H1 (cell line): ENCODE data around the gene SLC12A8. TPM values are rescaled to one million over a fixed set of nuclear protein-coding genes. Genes with fewer than 3 reads are reported as not detected.

Experiments
- CTCF ChIA-PET: fragments of 300-600 bp; sonication (Branson Sonifier 250); formaldehyde crosslinking; loops from one replicate; lab custom pipeline; 2021; ENCODE audit not compliant: partially characterized antibody; lab: Charles Lee
- POLR2A ChIA-PET: fragments of 300-600 bp; sonication (Branson Sonifier 250); formaldehyde crosslinking; loops from one replicate; lab custom pipeline; 2021; ENCODE audit warnings: inconsistent platforms; ENCODE audit not compliant: partially characterized antibody; lab: Charles Lee
- DNase-seq, 2 experiments: peaks; one replicate each; pipeline versions ENCODE4 v3.0.0 to v3.0.0-alpha.2; 2010 to 2022; ENCODE audit warnings: low spot score in 2 of 2, low read depth in 1 of 2, mixed read lengths in 1 of 2
- FAIRE-seq: peaks from 2 replicates; lab custom pipeline; 2011; peaks lifted over from hg19 to GRCh38; lab: Jason Lieb, UNC
- H2AFZ ChIP-seq: 2 replicates; pipeline ENCODE4 v1.8.1; 2012; ENCODE audit warnings: low read length, inconsistent platforms
- H2AK5ac ChIP-seq: 2 replicates; pipeline ENCODE4 v1.6.1; 2013; ENCODE audit warnings: low read depth, low read length
- H2BK120ac ChIP-seq: replicated peaks from 2 replicates; pipeline ENCODE3; 2013; ENCODE audit warnings: low read depth, low read length, inconsistent platforms
- H2BK12ac ChIP-seq: 2 replicates; pipeline ENCODE4 v1.6.1; 2013; ENCODE audit warnings: low read depth, low read length
- H2BK15ac ChIP-seq: 2 replicates; pipeline ENCODE4 v1.6.1; 2013; ENCODE audit warnings: low read length
- H2BK20ac ChIP-seq: 2 replicates; pipeline ENCODE4 v1.6.1; 2013; ENCODE audit warnings: low read length
- H2BK5ac ChIP-seq: 2 replicates; pipeline ENCODE4 v1.6.1; 2013; ENCODE audit warnings: low read depth, low read length
- H3K14ac ChIP-seq: 2 replicates; pipeline ENCODE4 v1.6.1; 2013; ENCODE audit warnings: inconsistent platforms; ENCODE audit not compliant: insufficient read length
- H3K18ac ChIP-seq: 2 replicates; pipeline ENCODE4 v1.6.1; 2013; ENCODE audit warnings: low read length; ENCODE audit errors: extremely low read depth
- H3K23ac ChIP-seq: 2 replicates; pipeline ENCODE4 v1.6.1; 2013; ENCODE audit warnings: inconsistent platforms; ENCODE audit not compliant: insufficient read length
- H3K23me2 ChIP-seq: 2 replicates; pipeline ENCODE4 v1.6.1; 2013; ENCODE audit warnings: low read depth, low read length
- H3K27ac ChIP-seq: 2 replicates; pipeline ENCODE4 v1.6.1; 2011; ENCODE audit warnings: low read depth, low read length, inconsistent platforms
- H3K27me3 ChIP-seq, 4 experiments: replicated peaks in 1 of 4; 1 replicate in 1 of 4; 2 replicates in 3 of 4; pipeline versions ENCODE4 v1.6.1 to v1.8.1; 2011 to 2013; ENCODE audit warnings: low read length in 3 of 4, mild to moderate bottlenecking in 3 of 4, inconsistent platforms in 2 of 4, mixed read lengths in 2 of 4, moderate library complexity in 1 of 4; ENCODE audit not compliant: control insufficient read depth in 3 of 4, insufficient read depth in 3 of 4; ENCODE audit errors: extremely low read depth in 1 of 4
- H3K36me3 ChIP-seq, 4 experiments: 2 replicates each; pipeline versions ENCODE4 v1.6.1 to v1.8.1; 2011 to 2013; ENCODE audit warnings: mild to moderate bottlenecking in 4 of 4, low read length in 3 of 4, moderate library complexity in 2 of 4, control low read depth in 1 of 4, inconsistent platforms in 1 of 4; ENCODE audit not compliant: insufficient read depth in 4 of 4, control insufficient read depth in 2 of 4
- H3K4ac ChIP-seq: replicated peaks from 2 replicates; pipeline ENCODE3; 2013; ENCODE audit warnings: low read length, low read depth, mixed read lengths, inconsistent platforms; ENCODE audit not compliant: insufficient read length
- H3K4me1 ChIP-seq, 4 experiments: replicated peaks in 1 of 4; 1 replicate in 1 of 4; 2 replicates in 3 of 4; pipeline versions ENCODE4 v1.6.1 to v1.8.1; 2011 to 2013; ENCODE audit warnings: low read length in 3 of 4, inconsistent platforms in 2 of 4, mixed read lengths in 1 of 4; ENCODE audit not compliant: insufficient read depth in 4 of 4, control insufficient read depth in 3 of 4
- H3K4me2 ChIP-seq, 2 experiments: 2 replicates each; pipeline versions ENCODE4 v1.6.1 to v1.8.1; 2011 to 2013; ENCODE audit warnings: low read depth in 2 of 2, low read length in 2 of 2, control low read depth in 1 of 2, inconsistent platforms in 1 of 2, mild to moderate bottlenecking in 1 of 2; ENCODE audit not compliant: insufficient read depth in 1 of 2
- H3K4me3 ChIP-seq, 4 experiments: fragments of 200-600, 300-600 bp in 1 of 4; sonication (generic), shearing (Covaris generic), sonication (Bioruptor Twin) in 1 of 4; 2 replicates each; pipeline versions ENCODE4 v1.5.1 to v1.8.1; 2011 to 2016; ENCODE audit warnings: low read length in 4 of 4, low read depth in 3 of 4, control low read depth in 2 of 4, inconsistent platforms in 2 of 4, mild to moderate bottlenecking in 2 of 4, mixed read lengths in 1 of 4, moderate library complexity in 1 of 4; ENCODE audit not compliant: insufficient read depth in 2 of 4; ENCODE audit errors: extremely low read depth in 1 of 4
- H3K56ac ChIP-seq: replicated peaks from 2 replicates; pipeline ENCODE3; 2013; ENCODE audit warnings: low read depth, mild to moderate bottlenecking, mixed read lengths, low read length, inconsistent platforms; ENCODE audit not compliant: insufficient read length
- H3K79me1 ChIP-seq: 2 replicates; pipeline ENCODE4 v1.6.1; 2013; ENCODE audit warnings: low read depth, low read length, control low read depth
- H3K79me2 ChIP-seq, 2 experiments: 2 replicates each; pipeline versions ENCODE4 v1.6.1 to v1.8.1; 2012 to 2013; ENCODE audit warnings: low read length in 2 of 2, mild to moderate bottlenecking in 2 of 2, inconsistent platforms in 1 of 2; ENCODE audit not compliant: insufficient read depth in 2 of 2, control insufficient read depth in 1 of 2
- H3K9ac ChIP-seq, 4 experiments: replicated peaks in 1 of 4; 1 replicate in 1 of 4; 2 replicates in 3 of 4; pipeline versions ENCODE4 v1.6.1 to v1.8.1; 2011 to 2013; ENCODE audit warnings: low read depth in 3 of 4, low read length in 3 of 4, control low read depth in 2 of 4, mild to moderate bottlenecking in 2 of 4, moderate library complexity in 2 of 4, inconsistent platforms in 1 of 4; ENCODE audit errors: extremely low read depth in 1 of 4
- H3K9me3 ChIP-seq, 2 experiments: 2 replicates each; pipeline versions ENCODE4 v1.6.1 to v1.8.1; 2012 to 2013; ENCODE audit warnings: mild to moderate bottlenecking in 2 of 2, moderate library complexity in 2 of 2, control low read depth in 1 of 2, inconsistent platforms in 1 of 2, low read depth in 1 of 2, low read length in 1 of 2, mixed read lengths in 1 of 2; ENCODE audit not compliant: insufficient read depth in 2 of 2
- H4K20me1 ChIP-seq, 2 experiments: replicated peaks in 1 of 2; 2 replicates each; pipeline versions ENCODE3 to v1.8.1; 2011 to 2013; ENCODE audit warnings: inconsistent platforms in 2 of 2, low read length in 2 of 2, mild to moderate bottlenecking in 1 of 2; ENCODE audit not compliant: insufficient read depth in 2 of 2, control insufficient read depth in 1 of 2
- H4K5ac ChIP-seq: 2 replicates; pipeline ENCODE4 v1.6.1; 2013; ENCODE audit warnings: low read length, low read depth, mixed read lengths, inconsistent platforms; ENCODE audit not compliant: insufficient read length
- H4K8ac ChIP-seq: 2 replicates; pipeline ENCODE4 v1.8.0; 2013; ENCODE audit warnings: mild to moderate bottlenecking, moderate library complexity, low read length, inconsistent platforms; ENCODE audit not compliant: insufficient read depth; ENCODE audit errors: extremely low read depth
- H4K91ac ChIP-seq: replicated peaks from 2 replicates; pipeline ENCODE3; 2013; ENCODE audit warnings: low read length, mixed read lengths, inconsistent platforms; ENCODE audit not compliant: insufficient read length
- CHD1 ChIP-seq: IDR thresholded peaks from 2 replicates; pipeline ENCODE4 v1.6.1; 2012; ENCODE audit warnings: low read depth, low read length, improper control_type of control experiment
- CHD2 ChIP-seq: IDR thresholded peaks from 2 replicates; pipeline ENCODE4 v1.6.1; 2012; ENCODE audit warnings: low read length, improper control_type of control experiment
- CTBP2 ChIP-seq: IDR thresholded peaks from 2 replicates; pipeline ENCODE4 v1.7.0; 2011; ENCODE audit warnings: borderline replicate concordance, mild to moderate bottlenecking, moderate library complexity, mixed read lengths, low read length; ENCODE audit not compliant: insufficient read depth, insufficient read length
- EGR1 ChIP-seq: IDR thresholded peaks from 2 replicates; pipeline ENCODE4 v1.6.1; 2011; ENCODE audit warnings: low read depth, low read length, borderline replicate concordance
- GABPA ChIP-seq: IDR thresholded peaks from 2 replicates; pipeline ENCODE4 v1.6.1; 2011; ENCODE audit warnings: mild to moderate bottlenecking, low read length, moderate library complexity, borderline replicate concordance; ENCODE audit not compliant: insufficient read depth
- MAFK ChIP-seq: IDR thresholded peaks from 2 replicates; pipeline ENCODE4 v1.6.1; 2012; ENCODE audit warnings: low read depth, mild to moderate bottlenecking, improper control_type of control experiment, low read length
- NANOG ChIP-seq: IDR thresholded peaks from 2 replicates; pipeline ENCODE4 v1.6.1; 2011; ENCODE audit warnings: low read length, low read depth, mild to moderate bottlenecking, inconsistent platforms; ENCODE audit not compliant: insufficient read depth, poor library complexity, severe bottlenecking
- RFX5 ChIP-seq: IDR thresholded peaks from 2 replicates; pipeline ENCODE4 v1.6.1; 2011; ENCODE audit warnings: low read depth, low read length, improper control_type of control experiment, borderline replicate concordance
- RXRA ChIP-seq: IDR thresholded peaks from 2 replicates; pipeline ENCODE4 v1.6.1; 2011; ENCODE audit warnings: low read depth, mild to moderate bottlenecking, low read length, moderate library complexity; ENCODE audit not compliant: insufficient read depth
- SIN3A ChIP-seq, 2 experiments: IDR thresholded peaks in 1 of 2; conservative IDR thresholded peaks in 1 of 2; 2 replicates each; pipeline ENCODE4 v1.6.1; 2011 to 2012; ENCODE audit warnings: low read length in 2 of 2, improper control_type of control experiment in 1 of 2, low read depth in 1 of 2, mild to moderate bottlenecking in 1 of 2
- SP2 ChIP-seq: IDR thresholded peaks from 2 replicates; pipeline ENCODE4 v1.6.1; 2012; ENCODE audit warnings: mild to moderate bottlenecking, low read length, inconsistent platforms
- SRF ChIP-seq: IDR thresholded peaks from 2 replicates; pipeline ENCODE4 v1.6.1; 2011; ENCODE audit warnings: mild to moderate bottlenecking, low read depth, low read length, moderate library complexity
- SUZ12 ChIP-seq: fragments of 200-600 bp; sonication (generic); IDR thresholded peaks from 2 replicates; pipeline ENCODE4 v1.6.1; 2012; ENCODE audit warnings: mild to moderate bottlenecking, inconsistent platforms, low read length, moderate library complexity, mixed read lengths
- TBP ChIP-seq: IDR thresholded peaks from 2 replicates; pipeline ENCODE4 v1.6.1; 2011; ENCODE audit warnings: low read depth, low read length, improper control_type of control experiment
- TEAD4 ChIP-seq: IDR thresholded peaks from 2 replicates; pipeline ENCODE4 v1.6.1; 2012; ENCODE audit warnings: low read depth, low read length, inconsistent platforms, mixed read lengths
- WGBS, 2 experiments: shearing (Covaris generic) in 1 of 2; methylation state at CpG; one replicate each; pipeline versions ENCODE4 v1.1.6 to v1.1.7; 2013 to 2015; ENCODE audit warnings: low lambda C conversion rate in 2 of 2, mixed read lengths in 2 of 2, inconsistent platforms in 1 of 2, low coverage in 1 of 2, missing lambda C conversion rate in 1 of 2; ENCODE audit not compliant: insufficient replicate concordance in 2 of 2, insufficient coverage in 1 of 2, insufficient read length in 1 of 2; ENCODE audit errors: extremely low coverage in 1 of 2, missing lambda C conversion rate in 1 of 2; 5-methylcytosine and 5-hydroxymethylcytosine counted together
- polyA plus RNA-seq, 7 experiments: library from polyadenylated mRNA; depleted of rRNA in 3 of 7; stranded (reverse) in 5 of 7; unstranded in 2 of 7; fragments of >200 nt in 5 of 7; fragments of 200-250 nt in 2 of 7; gene quantifications; 1 replicate in 5 of 7; 2 replicates in 1 of 7; 4 replicates in 1 of 7; pipeline versions ENCODE4 v1.2.1 to v1.2.3, GENCODE V29; 2011 to 2013; ENCODE audit warnings: missing spikeins in 2 of 7, mixed read lengths in 2 of 7
- total RNA-seq: library from RNA; stranded (reverse); fragmentation: NEBNext Ultra II Directional; extraction: Animal tissue kit (Norgen Biotek cat#: 25700); gene quantifications from 2 replicates; pipeline ENCODE4 v1.2.1, GENCODE V29; 2021

The SLC12A8 gene
- total and polyA plus RNA-seq, 2 of the 8 experiments (the other 6 are each of a cell fraction or from before 2014, with no cell fraction given): 13.7 to 14.4 TPM

- Histone ChIP-seq H3K79me2 (no peaks in the 10 kb centered on the region), H4K91ac (no peak overlapping the region), H2BK5ac (no peak overlapping the region), H3K4me1 (peaks cover 0 to 6% (median 0%) of the 10 kb centered on the region in 4 experiments; a peak in 1 of 7 replicates), H4K8ac (no peak overlapping the region), H2BK120ac (no peak overlapping the region), H3K18ac (no peak overlapping the region), H3K56ac (no peak overlapping the region), H4K5ac (no peak overlapping the region), H3K79me1 (no peaks in the 10 kb centered on the region), H3K14ac (no peak overlapping the region), H3K4me2 (no peak overlapping the region), H3K9ac (no peak overlapping the region), H2BK20ac (no peak overlapping the region), H3K36me3 (no peaks in the 10 kb centered on the region; a peak in 2 of 8 replicates), H3K23ac (no peak overlapping the region), H3K23me2 (no peaks in the 10 kb centered on the region), H2BK12ac (no peak overlapping the region), H3K27me3 (no peaks in the 10 kb centered on the region), H3K9me3 (no peaks in the 10 kb centered on the region), H2AFZ (no peak overlapping the region), H2AK5ac (no peak overlapping the region), H2BK15ac (no peak overlapping the region), H4K20me1 (no peaks in the 10 kb centered on the region), H3K4ac (peak overlapping the region; percentile 49), H3K27ac (no peak overlapping the region), H3K4me3 (no peak overlapping the region)
- CTCF ChIA-PET: interaction anchor here (1.0 kb wide), 1 partner anchor 8 kb away, joined by 3 read pairs; no protein-coding TSS in a partner anchor
- POLR2A ChIA-PET: no interaction called here
- WGBS, 2 experiments: 87% methylated on average over 1 of the region's 1 CpG; no CpG with 5 or more reads in 1 of the 2 experiments
- FAIRE-seq: no peak
- no peak for DNase-seq
- TF ChIP-seq GABPA (no peak), TEAD4 (no peak), RFX5 (no peak), TBP (no peak), SUZ12 (no peak), SP2 (no peak), NANOG (no peak), CHD2 (no peak), EGR1 (no peak), CHD1 (no peak), MAFK (no peak), SRF (no peak), SIN3A (conservative IDR thresholded peaks at IDR 0.05 in 1 of 2, IDR thresholded peaks at IDR 0.05 in 1 of 2; ENCODE audit: low read depth in 1 of 2, low read length in 2 of 2) (no peak), CTBP2 (no peak), RXRA (no peak)
Measured at GRCh38 chr3:125104639-125105038, 107.9 kb downstream of the SLC12A8 start.
